ENCODE results near the gene EXOC4. TPM values are rescaled to one million over a fixed set of nuclear protein-coding genes. Genes with fewer than 3 reads are reported as not detected.
A peak's percentile ranks its signal among the peaks of the same experiment; 100 is the strongest.

The EXOC4 gene
- total and polyA plus RNA-seq, 2 donors (not counting 1 experiment from before 2014, with no cell fraction given) = 79.6 to 158 TPM

- H3K4me3 ChIP-seq (replicated peaks in 1 of 4; ENCODE audit: control extremely low read depth in 1 of 4, insufficient read depth in 1 of 4, low read depth in 3 of 4, low read length in 4 of 4) = no peak overlapping the region
- H2AFZ ChIP-seq (ENCODE audit: low read length) = no peak overlapping the region
- no peaks in the 10 kb centered on the region for H3K36me3 ChIP-seq (ENCODE audit: control insufficient read depth, insufficient read depth, low read length)
- H3K27me3 ChIP-seq (ENCODE audit: control insufficient read depth, insufficient read depth, low read length) = no peaks in the 10 kb centered on the region
- no peaks in the 10 kb centered on the region for H3K9me3 ChIP-seq (ENCODE audit: control insufficient read depth, insufficient read depth, low read depth, low read length)
- no peak for DNase-seq (ENCODE audit: low read depth in 2 of 2)
- H3K4me2 ChIP-seq (ENCODE audit: extremely low read depth, insufficient read depth, low read length) = no peak overlapping the region
- peaks cover 3% of the 10 kb centered on the region for H3K4me1 ChIP-seq (ENCODE audit: control insufficient read depth, extremely low read depth, insufficient read depth, low read length)
- H4K20me1 ChIP-seq (ENCODE audit: control insufficient read depth, extremely low read depth, insufficient read depth, low read length) = no peaks in the 10 kb centered on the region
- H3K79me2 ChIP-seq (ENCODE audit: control insufficient read depth, insufficient read depth, low read length) = no peaks in the 10 kb centered on the region
- TF ChIP-seq EZH2 (IDR thresholded peaks at IDR 0.05; ENCODE audit: low read length, missing control alignments) (no peak), CTCF (conservative IDR thresholded peaks at IDR 0.05 in 1 of 2, IDR thresholded peaks at IDR 0.05 in 1 of 2; ENCODE audit: low read depth in 1 of 2, low read length in 2 of 2) (no peak)
- H3K9ac ChIP-seq (ENCODE audit: insufficient read depth, low read length) = no peak overlapping the region
- no peak overlapping the region for H3K27ac ChIP-seq (ENCODE audit: insufficient read depth, low read length)
Observed at GRCh38 chr7:133646472-133647315, 393.8 kb downstream of the EXOC4 start.

GRCh38 chr7:133649593-133649992 is 396.7 kb downstream of the EXOC4 start:
- no peaks in the 10 kb centered on the region for H4K20me1 ChIP-seq (ENCODE audit: control insufficient read depth, extremely low read depth, insufficient read depth, low read length)
- no peaks in the 10 kb centered on the region for H3K36me3 ChIP-seq (ENCODE audit: control insufficient read depth, insufficient read depth, low read length)
- no peak overlapping the region for H3K4me2 ChIP-seq (ENCODE audit: extremely low read depth, insufficient read depth, low read length)
- H2AFZ ChIP-seq (ENCODE audit: low read length) = no peak overlapping the region
- H3K79me2 ChIP-seq (ENCODE audit: control insufficient read depth, insufficient read depth, low read length) = no peaks in the 10 kb centered on the region
- no peak for TF ChIP-seq EZH2 (IDR thresholded peaks at IDR 0.05; ENCODE audit: low read length, missing control alignments)
- no peak for TF ChIP-seq CTCF (conservative IDR thresholded peaks at IDR 0.05 in 1 of 2, IDR thresholded peaks at IDR 0.05 in 1 of 2; ENCODE audit: low read depth in 1 of 2, low read length in 2 of 2)
- no peaks in the 10 kb centered on the region for H3K9me3 ChIP-seq (ENCODE audit: control insufficient read depth, insufficient read depth, low read depth, low read length)
- H3K9ac ChIP-seq (ENCODE audit: insufficient read depth, low read length) = no peak overlapping the region
- H3K27ac ChIP-seq (ENCODE audit: insufficient read depth, low read length) = no peak overlapping the region
- DNase-seq (ENCODE audit: low read depth in 2 of 2) = peak; percentile 9 to 69
- peaks cover 4% of the 10 kb centered on the region for H3K4me1 ChIP-seq (ENCODE audit: control insufficient read depth, extremely low read depth, insufficient read depth, low read length)
- H3K4me3 ChIP-seq (replicated peaks in 1 of 4; ENCODE audit: control extremely low read depth in 1 of 4, insufficient read depth in 1 of 4, low read depth in 3 of 4, low read length in 4 of 4) = no peak overlapping the region
- H3K27me3 ChIP-seq (ENCODE audit: control insufficient read depth, insufficient read depth, low read length) = no peaks in the 10 kb centered on the region

GRCh38 chr7:133650069-133650468 is 397.2 kb downstream of the EXOC4 start:
- TF ChIP-seq EZH2 (IDR thresholded peaks at IDR 0.05; ENCODE audit: low read length, missing control alignments) (no peak), CTCF (conservative IDR thresholded peaks at IDR 0.05 in 1 of 2, IDR thresholded peaks at IDR 0.05 in 1 of 2; ENCODE audit: low read depth in 1 of 2, low read length in 2 of 2) (no peak)
- H3K27ac ChIP-seq (ENCODE audit: insufficient read depth, low read length) = no peak overlapping the region
- H3K4me3 ChIP-seq (replicated peaks in 1 of 4; ENCODE audit: control extremely low read depth in 1 of 4, insufficient read depth in 1 of 4, low read depth in 3 of 4, low read length in 4 of 4) = no peak overlapping the region
- no peak overlapping the region for H3K9ac ChIP-seq (ENCODE audit: insufficient read depth, low read length)
- no peaks in the 10 kb centered on the region for H4K20me1 ChIP-seq (ENCODE audit: control insufficient read depth, extremely low read depth, insufficient read depth, low read length)
- no peaks in the 10 kb centered on the region for H3K27me3 ChIP-seq (ENCODE audit: control insufficient read depth, insufficient read depth, low read length)
- H3K36me3 ChIP-seq (ENCODE audit: control insufficient read depth, insufficient read depth, low read length) = no peaks in the 10 kb centered on the region
- H3K9me3 ChIP-seq (ENCODE audit: control insufficient read depth, insufficient read depth, low read depth, low read length) = no peaks in the 10 kb centered on the region
- peaks cover 4% of the 10 kb centered on the region for H3K4me1 ChIP-seq (ENCODE audit: control insufficient read depth, extremely low read depth, insufficient read depth, low read length)
- DNase-seq (ENCODE audit: low read depth in 2 of 2) = peak; percentile 71 to 85
- H3K79me2 ChIP-seq (ENCODE audit: control insufficient read depth, insufficient read depth, low read length) = no peaks in the 10 kb centered on the region
- no peak overlapping the region for H3K4me2 ChIP-seq (ENCODE audit: extremely low read depth, insufficient read depth, low read length)
- H2AFZ ChIP-seq (ENCODE audit: low read length) = no peak overlapping the region

Data from fibroblast of lung (primary cell).